Measurements from ENCODE around the gene TK1.

The TK1 gene

GRCh38 chr17:78163881-78164747 lies 22.7 kb downstream of the TK1 start:
- ChIA-PET POLR2A (interaction anchor here (1.1 to 1.3 kb wide), 2 partner anchors 10 to 22 kb away, joined by 3 to 4 read pairs; partner anchors contain the start of gene TK1), CTCF (no interaction called here)
- TF ChIP-seq NFRKB (IDR thresholded peaks at IDR 0.05) (no peak), FOXA1 (IDR thresholded peaks at IDR 0.05) (no peak), LEF1 (IDR thresholded peaks at IDR 0.05; ENCODE audit: borderline replicate concordance) (no peak), PKNOX1 (IDR thresholded peaks at IDR 0.05) (no peak), CTBP1 (IDR thresholded peaks at IDR 0.05; ENCODE audit: borderline replicate concordance) (no peak), L3MBTL2 (conservative IDR thresholded peaks at IDR 0.05) (no peak), BHLHE40 (IDR thresholded peaks at IDR 0.05; ENCODE audit: borderline replicate concordance) (no peak), SUZ12 (IDR thresholded peaks at IDR 0.05) (no peak), ZNF384 (IDR thresholded peaks at IDR 0.05) (no peak), TARDBP (IDR thresholded peaks at IDR 0.05) (no peak), ELF4 (IDR thresholded peaks at IDR 0.05) (no peak), HDGF (IDR thresholded peaks at IDR 0.05; ENCODE audit: borderline replicate concordance) (no peak), ARNT (IDR thresholded peaks at IDR 0.05) (no peak), FOXK2 (IDR thresholded peaks at IDR 0.05) (no peak), SP1 (IDR thresholded peaks at IDR 0.05) (no peak)
- no peak for DNase-seq (ENCODE audit: extremely low spot score)

GRCh38 chr17:78159575-78160158 lies 27.2 kb downstream of the TK1 start:
- ChIA-PET CTCF (no interaction called here), POLR2A (interaction anchor here (1.2 kb wide), 1 partner anchor 27 kb away, joined by 4 read pairs; the partner anchor contains the start of genes AFMID and TK1)
- no peak for DNase-seq (ENCODE audit: extremely low spot score)
- TF ChIP-seq ZNF384 (IDR thresholded peaks at IDR 0.05) (no peak), PKNOX1 (IDR thresholded peaks at IDR 0.05) (no peak), SUZ12 (IDR thresholded peaks at IDR 0.05) (no peak)

GRCh38 chr17:78154903-78155811 lies 31.7 kb downstream of the TK1 start:
- CTCF ChIA-PET: interaction anchor here (0.7 kb wide), 1 partner anchor 45 kb away, joined by 3 read pairs; no protein-coding TSS in a partner anchor
- POLR2A ChIA-PET: no interaction called here
- no peak for DNase-seq (ENCODE audit: extremely low spot score)
- no peak for TF ChIP-seq PKNOX1 (IDR thresholded peaks at IDR 0.05)
- TF ChIP-seq ZNF384 (IDR thresholded peaks at IDR 0.05): no peak
- no peak for TF ChIP-seq BHLHE40 (IDR thresholded peaks at IDR 0.05; ENCODE audit: borderline replicate concordance)
- TF ChIP-seq FOXA1 (IDR thresholded peaks at IDR 0.05): no peak
- no peak for TF ChIP-seq CTBP1 (IDR thresholded peaks at IDR 0.05; ENCODE audit: borderline replicate concordance)
- no peak for TF ChIP-seq SP1 (IDR thresholded peaks at IDR 0.05)
- TF ChIP-seq SUZ12 (IDR thresholded peaks at IDR 0.05): no peak

GRCh38 chr17:78151514-78152008 lies 35.3 kb downstream of the TK1 start:
- CTCF ChIA-PET: interaction anchor here (0.6 to 0.7 kb wide), 2 partner anchors 21 to 50 kb away, joined by 4 read pairs; partner anchors contain the start of gene TMC8
- TF ChIP-seq PKNOX1 (IDR thresholded peaks at IDR 0.05) (no peak), ELF4 (IDR thresholded peaks at IDR 0.05) (no peak), TARDBP (IDR thresholded peaks at IDR 0.05) (no peak), ZNF384 (IDR thresholded peaks at IDR 0.05) (no peak), HDGF (IDR thresholded peaks at IDR 0.05; ENCODE audit: borderline replicate concordance) (no peak), CTBP1 (IDR thresholded peaks at IDR 0.05; ENCODE audit: borderline replicate concordance) (no peak), FOXK2 (IDR thresholded peaks at IDR 0.05) (no peak), SP1 (IDR thresholded peaks at IDR 0.05) (no peak), NFRKB (IDR thresholded peaks at IDR 0.05) (no peak)
- DNase-seq (ENCODE audit: extremely low spot score): no peak
- POLR2A ChIA-PET: no interaction called here

GRCh38 chr17:78148286-78149016 lies 38.4 kb downstream of the TK1 start:
- CTCF ChIA-PET: no interaction called here
- POLR2A ChIA-PET: interaction anchor here (0.7 to 1.0 kb wide), 2 partner anchors 10 to 38 kb away, joined by 3 to 4 read pairs; no protein-coding TSS in a partner anchor

More at GRCh38 chr17:78148286-78149016, 38.4 kb downstream of the TK1 start:
- no peak for DNase-seq (ENCODE audit: extremely low spot score)
- TF ChIP-seq LEF1 (IDR thresholded peaks at IDR 0.05; ENCODE audit: borderline replicate concordance) (no peak), ELF4 (IDR thresholded peaks at IDR 0.05) (no peak), ZNF384 (IDR thresholded peaks at IDR 0.05) (no peak), CTBP1 (IDR thresholded peaks at IDR 0.05; ENCODE audit: borderline replicate concordance) (no peak), ARNT (IDR thresholded peaks at IDR 0.05) (no peak), SP1 (IDR thresholded peaks at IDR 0.05) (no peak), FOXK2 (IDR thresholded peaks at IDR 0.05) (no peak), SUZ12 (IDR thresholded peaks at IDR 0.05) (no peak), BHLHE40 (IDR thresholded peaks at IDR 0.05; ENCODE audit: borderline replicate concordance) (no peak), PKNOX1 (IDR thresholded peaks at IDR 0.05) (no peak)
